Non-pigmented ciliary epithelial cell (primary cell): ENCODE measurements around the gene PSMA7.
"Not testable (repeated sequence)": the region's sequence is repeated elsewhere in the genome, so short reads cannot be mapped to it uniquely, and the experiment has no call there.

ENCODE experiments used
- DNase-seq: peaks from one replicate; pipeline ENCODE4 v3.0.0-alpha.2; 2010; ENCODE audit warnings: low read depth

The PSMA7 gene

DNA sequence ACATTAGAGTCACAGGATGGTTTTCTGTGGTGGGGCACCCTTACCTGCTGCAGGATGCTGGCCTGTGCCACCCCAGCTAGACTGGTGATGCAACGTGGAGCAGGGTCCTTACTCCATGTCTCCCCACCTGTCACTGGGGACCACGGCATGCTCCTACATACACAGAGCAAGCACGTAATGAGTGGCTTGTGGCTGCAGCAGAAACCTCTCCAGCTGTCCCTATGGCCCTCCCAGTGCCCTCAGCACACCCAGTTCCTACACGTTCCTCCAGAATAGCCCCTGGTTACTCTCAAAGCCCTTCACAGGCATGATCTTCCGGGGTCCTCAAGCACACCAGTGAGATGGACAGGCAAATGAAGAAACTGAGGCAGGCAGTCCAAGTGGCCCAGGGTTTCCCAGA is 24.1 kb downstream of the PSMA7 start:
- DNase-seq, result no peak

DNA sequence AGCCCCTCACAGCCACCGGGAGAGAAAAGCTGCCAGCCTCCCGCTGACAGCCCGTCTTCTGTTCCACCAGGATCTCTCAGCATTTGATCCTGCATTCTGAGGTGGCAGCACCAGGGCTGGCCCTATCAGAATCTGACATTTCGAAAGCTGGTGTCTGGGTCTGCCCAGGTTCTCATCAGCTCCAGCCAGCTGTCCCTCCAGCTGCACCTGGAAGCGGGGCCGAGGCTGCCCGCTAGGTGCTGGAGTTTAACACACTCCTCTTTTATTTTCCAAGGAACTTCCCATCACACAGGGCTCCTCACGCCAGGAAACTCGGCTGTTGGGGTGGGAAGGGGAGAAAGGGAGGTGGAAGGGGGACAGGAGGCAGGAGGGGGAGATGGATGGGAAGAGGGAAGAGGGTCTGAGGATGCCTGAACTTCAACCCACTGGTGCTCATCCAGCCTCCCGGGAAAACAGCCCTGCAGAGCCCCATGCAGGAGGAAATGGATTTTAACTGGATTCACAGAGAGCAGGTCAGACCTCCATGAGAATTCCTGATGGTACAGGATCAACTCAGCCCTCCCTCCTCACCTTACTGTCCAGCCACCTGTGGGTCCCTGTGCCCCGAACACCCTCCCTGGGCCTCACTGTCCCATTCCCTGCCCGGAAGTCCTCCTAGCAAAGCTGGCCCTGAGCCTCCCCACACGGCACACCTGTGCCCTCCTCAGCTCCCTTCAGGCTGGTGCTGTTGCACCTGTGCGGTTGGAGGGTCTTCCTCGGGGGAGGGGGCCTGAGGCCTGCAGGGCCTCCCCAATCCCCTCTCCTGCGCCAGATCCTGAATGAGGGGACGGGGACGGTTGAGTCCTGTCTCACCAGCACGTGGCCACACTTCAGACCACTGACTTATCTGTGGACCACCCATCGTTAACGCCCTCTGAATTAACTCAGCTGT is 24.8 kb downstream of the PSMA7 start:
- DNase-seq, result no peak

DNA sequence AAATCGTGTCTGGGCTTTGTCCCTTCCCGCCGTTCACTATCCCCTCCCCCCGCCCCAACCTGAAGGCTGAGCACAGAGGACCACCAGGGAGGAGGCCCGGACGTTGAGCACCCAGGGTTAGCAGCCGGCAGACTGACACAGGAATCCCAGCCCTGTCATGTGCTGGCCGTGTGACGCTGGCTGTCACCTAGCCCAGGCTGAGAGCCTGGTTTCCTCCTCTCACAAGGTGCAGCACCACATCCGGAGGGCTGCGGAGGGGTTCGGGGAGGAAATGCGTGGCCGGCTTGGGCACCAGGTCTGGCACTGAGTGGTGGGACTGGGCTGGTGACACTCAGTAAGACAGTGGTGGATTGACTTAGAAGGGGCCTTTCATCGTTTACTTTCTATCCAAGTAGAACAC is 25.5 kb downstream of the PSMA7 start:
- no peak for DNase-seq

DNA sequence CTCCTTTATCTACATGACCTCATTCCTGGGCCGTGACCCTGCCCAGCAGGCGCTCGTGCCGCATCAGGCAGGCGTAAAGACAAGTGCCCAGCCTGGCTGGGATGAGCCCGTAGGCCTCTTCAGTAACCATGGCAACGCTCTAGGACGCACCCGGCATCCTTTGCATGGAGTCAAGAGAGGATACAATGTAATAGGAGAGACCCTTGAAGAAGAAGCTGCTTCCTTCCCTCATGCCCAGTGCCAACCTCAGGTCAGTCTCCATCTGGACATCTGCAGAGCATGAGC is 25.9 kb downstream of the PSMA7 start:
- DNase-seq, result no peak

DNA sequence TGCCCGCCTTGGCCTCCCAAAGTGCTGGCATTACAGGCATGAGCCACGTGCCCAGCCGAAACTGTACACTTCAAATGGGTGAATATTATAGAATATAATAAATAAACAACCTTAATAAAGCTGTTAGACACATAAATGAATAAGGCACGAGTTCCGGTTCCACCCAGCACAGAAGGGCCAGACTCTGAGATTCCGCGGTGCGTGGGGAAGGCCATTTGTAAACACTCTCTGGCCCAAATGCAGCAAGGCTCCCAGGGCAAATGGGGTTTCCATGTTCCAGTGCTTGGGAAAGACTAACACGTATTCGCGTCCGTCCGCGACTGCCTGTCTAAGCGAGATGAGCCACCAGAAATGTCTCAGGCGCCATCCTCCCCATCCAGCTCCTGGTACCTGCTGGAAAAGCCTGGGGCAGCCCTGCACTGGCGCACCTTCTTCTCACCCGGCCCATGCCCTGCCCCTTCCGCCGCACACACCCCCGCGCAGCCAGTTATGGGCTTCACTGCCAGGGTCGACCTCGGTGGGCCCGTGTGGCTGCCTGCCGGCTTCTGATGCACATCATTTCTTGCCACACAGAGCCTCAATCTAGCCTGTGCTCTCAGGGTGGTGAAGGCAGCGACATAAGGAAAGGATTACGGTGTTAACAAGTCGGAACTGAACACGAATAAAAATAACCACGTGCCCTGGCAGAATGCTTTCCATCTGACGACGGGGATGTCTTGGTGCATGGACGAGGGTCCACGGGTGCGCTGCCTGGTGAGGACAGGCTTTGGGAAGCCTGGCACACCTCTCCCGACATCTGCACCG is 26.4 kb downstream of the PSMA7 start:
- no peak for DNase-seq

DNA sequence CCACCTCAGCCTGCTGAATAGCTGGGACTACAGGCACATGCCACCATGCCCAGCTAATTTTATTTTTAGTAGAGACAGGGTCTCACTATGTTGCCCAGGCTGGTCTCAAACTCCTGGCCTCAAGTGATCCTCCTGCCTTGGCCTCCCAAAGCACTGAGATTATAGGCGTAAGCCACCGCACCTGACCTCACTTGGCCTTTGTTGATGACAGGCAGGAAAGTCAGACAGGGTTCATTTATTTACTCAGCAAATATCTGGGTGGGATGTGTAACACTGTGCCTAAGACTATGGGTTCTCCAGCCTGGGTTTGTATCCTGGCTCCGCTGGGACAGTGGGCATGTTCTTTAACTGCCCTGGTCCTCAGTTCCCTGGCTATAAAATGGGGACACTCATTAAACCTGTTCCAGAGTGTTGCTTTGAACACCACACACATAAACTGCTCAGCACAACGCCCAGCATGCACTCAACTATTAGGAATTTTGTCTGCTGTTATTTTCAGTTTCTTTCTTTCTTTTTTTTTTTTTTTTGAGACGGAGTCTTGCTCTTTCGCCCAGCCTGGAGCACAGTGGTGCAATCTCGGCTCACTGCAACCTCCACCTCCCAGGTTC is 27.3 kb downstream of the PSMA7 start:
- not testable (repeated sequence) for DNase-seq

DNA sequence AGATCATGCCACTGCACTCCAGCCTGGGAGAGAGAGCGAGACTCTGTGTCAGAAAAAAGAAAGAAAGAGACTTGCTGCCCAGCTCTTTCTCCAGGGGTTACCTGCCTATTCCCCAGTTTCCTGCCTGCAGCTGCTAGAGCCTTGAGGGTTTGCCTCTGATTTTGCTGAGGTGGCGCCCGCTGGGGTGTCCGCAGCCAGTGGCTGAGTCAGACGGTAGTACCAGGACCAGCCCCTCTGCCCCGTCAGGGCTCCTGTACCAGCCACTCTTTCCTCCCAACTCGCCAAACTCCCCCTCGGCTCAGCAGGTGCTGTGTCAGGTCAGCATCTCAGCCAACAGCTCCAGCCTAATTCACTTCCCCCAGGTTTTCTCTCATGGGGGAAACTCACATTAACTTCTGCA is 28.3 kb downstream of the PSMA7 start:
- no peak for DNase-seq

DNA sequence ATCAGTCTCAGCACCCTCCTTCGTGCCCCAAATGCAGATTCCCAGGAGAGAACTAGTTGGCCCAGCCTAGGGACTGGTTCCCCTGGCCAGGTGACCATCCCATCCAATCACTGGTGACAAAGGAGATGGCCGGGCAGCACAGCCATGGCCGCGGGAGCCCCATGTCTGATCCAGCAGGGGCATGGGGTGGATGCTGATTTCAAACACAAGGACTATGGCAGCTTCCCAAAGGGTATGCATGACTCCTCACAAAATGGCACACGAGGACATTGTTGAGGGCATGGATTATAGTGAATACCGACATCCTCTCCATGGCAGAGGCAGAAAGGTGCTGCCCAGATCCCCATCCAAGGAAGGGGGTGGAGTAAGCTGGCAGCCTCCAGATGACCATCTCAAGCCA is 30.8 kb downstream of the PSMA7 start:
- DNase-seq, result no peak

DNA sequence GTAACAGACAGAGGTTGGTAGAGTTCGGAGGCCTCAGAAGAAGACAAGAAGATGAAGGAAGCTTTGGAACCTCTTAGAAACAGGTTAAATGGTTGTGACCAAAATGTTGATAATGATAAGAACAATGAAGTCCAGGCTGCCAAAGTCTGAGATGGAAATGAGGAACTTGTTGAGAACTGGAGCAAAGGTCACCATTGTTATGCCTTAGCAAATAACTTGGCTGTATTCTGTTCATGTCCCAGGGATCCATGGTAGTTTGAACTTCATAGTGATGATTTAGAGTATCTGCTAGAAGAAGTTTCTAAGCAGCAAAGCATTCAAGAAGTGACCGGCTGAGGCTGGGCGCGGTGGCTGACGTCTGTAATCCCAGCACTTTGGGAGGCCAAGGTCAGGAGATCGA is 32.0 kb downstream of the PSMA7 start:
- DNase-seq, result no peak

DNA sequence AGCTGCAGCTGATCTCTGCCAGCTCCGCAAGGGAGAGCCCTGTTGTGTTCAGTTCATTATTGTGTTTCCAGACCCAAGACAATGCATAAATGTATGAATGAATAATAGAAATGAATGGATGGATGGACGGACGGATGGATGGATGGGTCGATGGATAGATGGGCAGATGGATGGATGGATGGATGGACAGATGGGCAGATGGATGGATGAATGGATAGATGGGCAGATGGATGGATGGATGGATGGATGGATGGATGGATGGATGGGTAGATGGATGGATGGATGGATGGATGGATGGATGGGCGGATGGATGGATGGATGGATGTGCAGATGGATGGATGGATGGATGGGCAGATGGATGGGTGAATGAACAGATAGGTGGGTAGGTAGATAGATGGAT is 37.6 kb downstream of the PSMA7 start:
- DNase-seq, result no peak

DNA sequence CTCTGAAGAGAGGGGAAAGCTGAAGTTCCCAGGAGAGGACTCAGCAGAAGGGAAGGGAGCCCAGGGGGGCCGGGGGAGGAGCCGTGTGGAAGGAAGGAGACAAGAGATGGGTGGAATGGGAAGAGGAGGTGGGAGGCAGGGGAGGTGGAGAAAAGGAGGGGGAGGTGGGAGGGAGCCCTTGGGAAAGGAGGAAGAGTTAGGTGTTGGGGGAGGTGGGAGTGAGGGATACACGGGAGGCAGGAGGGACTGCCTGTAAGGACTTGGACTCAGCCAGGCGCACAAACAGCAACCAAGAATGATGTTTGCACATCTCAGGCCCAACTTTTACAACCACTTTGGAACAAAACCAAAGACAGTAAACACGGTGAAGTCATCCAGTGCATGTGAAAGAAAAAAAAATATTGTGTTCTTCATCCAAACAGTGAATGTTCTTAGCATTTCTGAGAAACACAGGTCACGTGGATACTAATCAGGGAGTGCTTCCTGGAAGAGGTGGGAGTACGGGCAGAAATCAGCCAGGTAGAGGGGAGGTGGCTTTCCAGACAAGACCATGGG is 38.3 kb downstream of the PSMA7 start:
- DNase-seq, result no peak

DNA sequence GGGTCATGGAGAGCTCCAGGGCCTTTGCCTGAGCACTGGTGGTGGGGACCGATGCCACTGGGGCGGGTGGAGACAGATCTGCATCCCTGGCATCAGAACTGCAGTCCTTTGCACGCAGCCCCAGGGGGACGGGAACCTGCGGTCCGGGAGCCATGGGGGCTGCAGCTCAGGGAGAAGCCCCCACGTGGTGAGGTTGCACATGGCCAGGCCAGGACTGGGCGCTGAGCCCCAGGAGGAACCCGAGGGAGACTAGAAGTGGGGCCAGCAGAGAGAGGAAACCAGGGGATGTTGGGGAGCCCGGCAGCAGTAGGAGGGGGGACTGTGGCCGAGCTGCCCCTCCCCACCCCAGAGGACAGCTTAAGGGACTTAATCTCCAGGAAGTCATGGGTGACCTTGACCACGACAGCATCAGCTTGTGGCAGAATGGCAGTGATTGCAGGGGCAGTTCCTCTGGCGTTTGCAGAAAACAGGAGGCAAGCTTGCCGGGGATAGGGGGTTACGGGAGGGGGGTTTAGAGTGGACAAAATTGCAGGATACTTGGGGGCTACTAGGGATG is 38.9 kb downstream of the PSMA7 start:
- DNase-seq, result no peak

DNA sequence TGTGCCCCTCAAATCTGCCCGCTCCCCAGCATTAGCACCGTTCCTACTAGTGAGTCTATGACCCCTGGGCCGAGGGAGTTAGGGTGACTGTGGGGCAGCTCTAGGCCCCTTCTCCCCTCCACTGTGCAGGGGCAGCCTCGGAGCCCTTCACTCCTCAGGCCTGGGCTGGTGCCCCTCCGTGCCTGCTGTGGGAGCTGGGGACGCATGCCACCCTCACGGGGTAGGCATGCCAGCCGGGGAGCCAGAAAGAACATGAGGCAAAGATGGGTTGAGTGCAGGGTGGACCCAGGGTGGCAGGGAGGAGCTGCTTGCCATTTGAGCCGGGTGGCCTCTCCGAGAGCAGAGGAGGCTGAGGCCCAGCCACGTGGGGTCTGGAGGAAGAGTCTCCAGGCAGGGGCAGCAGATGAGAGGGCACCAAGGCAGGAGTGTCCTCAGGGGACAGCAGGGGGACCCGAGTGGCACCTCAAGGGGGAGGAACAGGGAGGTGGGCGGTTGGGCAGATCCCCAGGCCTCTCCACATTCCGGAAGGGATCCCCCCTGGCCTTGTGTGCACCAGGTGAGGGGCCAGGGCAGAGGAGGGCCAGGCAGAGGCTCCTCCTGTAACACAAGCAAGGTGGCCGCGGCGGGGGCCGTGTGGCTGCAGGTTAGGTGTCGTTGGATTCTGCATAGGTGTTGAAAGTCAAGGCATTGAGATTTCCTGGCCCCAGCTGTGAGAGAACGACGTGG is 39.5 kb downstream of the PSMA7 start:
- no peak for DNase-seq

DNA sequence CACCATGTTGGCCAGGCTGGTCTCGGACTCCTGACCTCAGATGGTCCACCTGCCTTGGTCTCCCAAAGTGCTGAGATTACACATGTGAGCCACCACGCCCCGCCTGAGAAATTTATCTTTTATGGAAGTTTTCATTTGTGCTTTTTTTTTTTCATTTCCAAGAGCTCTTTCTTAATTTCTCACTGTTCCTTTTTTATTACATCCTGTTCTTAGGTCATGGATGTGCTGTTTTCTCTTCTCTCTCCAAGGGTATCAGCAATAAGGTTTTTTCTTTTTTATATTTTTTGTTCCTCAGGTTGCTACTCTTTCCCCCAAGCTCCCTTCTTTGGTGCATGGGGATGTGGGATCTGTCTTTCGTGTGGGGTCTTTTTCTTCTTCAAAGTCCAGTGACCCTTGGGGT is 42.1 kb downstream of the PSMA7 start:
- DNase-seq, result no peak

DNA sequence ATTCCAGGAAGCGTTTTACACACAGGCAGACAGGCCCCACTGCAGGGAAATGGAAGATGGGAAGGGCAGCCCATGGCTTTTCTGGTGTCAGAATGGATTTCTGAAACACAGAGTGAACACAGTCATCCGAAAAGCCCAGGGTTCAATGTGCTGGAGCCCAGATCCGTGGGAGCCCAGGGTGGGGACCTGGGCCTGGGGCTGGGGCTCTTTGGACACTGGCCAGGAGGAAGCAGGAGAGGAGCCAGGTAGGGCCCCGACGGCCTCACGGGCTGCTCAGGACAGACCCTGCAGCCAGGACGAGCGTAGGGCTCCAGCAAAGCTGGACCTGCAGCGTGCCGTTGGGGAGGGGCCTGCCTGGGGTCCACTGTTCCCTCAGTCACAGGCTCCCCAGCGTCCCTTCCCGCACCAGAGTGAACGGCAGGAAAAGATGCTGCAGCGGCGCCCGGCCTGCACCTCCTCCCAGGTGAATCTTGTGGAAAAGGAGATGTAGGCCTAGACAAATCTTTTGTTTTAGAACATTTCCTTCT is 45.2 kb downstream of the PSMA7 start:
- DNase-seq, result no peak

DNA sequence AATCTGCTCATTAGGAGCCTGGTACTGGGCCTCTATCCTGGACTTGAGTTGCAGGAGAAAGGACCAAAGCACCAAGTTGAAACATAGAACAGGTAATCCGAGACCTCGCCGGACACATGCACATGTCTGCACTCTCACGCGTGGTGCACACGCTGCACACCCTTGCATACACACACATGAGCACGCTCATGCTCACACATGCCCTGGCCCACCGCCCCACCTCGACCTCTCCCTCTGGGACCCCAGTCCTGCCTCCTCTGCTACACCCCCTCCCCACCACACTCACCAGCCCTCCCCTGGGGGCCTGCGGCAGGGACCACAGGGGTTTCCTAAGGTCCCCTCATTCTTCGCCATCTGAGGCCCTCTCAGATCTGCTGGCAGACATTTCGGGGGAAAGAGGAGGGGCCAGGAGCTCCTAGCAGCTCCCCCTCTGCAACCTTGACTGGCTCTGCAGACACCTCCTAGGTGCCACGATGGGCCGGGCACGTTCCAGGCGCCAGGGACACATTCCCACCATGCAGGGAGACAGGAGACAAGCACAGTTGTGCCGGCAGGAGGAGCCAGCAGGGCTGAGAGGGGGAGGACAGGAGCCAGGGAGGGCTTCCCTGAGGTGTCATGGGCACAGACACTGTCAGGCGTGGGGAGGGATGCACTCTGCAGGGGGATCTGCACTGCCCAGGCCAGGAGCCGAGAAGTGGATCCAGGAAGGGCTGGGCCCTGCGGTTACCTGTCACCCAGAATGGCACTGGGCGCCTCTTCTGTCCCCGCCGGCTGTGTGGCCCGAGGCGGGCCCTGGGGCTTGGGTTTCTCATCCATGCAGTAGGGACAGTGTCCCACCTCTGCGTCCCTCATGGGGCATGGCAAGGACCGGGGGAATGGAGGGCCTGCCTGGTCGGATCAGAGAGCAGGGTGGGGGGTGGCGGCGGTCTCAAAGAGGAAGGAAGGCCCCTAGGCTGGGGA is 46.5 kb downstream of the PSMA7 start:
- DNase-seq, result no peak

DNA sequence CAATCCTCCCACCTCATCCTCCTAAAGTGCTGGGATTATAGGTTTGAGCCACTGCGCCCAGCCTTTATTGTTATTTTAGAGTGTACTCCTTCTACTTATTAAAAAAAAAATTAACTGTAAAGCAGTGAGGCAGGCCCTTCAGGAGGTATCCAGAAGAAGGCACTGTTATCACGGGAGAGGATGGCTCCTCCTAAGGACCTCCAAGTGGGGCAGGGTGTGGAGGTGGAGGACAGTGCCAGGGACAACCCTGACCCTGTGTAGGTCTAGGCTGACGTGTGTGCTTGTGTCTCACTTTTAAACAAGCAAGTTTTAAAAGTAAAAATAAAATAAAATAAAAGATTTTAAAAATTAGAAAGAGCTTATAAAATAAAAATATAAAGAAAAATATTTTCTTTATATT is 53.8 kb downstream of the PSMA7 start:
- no peak for DNase-seq

DNA sequence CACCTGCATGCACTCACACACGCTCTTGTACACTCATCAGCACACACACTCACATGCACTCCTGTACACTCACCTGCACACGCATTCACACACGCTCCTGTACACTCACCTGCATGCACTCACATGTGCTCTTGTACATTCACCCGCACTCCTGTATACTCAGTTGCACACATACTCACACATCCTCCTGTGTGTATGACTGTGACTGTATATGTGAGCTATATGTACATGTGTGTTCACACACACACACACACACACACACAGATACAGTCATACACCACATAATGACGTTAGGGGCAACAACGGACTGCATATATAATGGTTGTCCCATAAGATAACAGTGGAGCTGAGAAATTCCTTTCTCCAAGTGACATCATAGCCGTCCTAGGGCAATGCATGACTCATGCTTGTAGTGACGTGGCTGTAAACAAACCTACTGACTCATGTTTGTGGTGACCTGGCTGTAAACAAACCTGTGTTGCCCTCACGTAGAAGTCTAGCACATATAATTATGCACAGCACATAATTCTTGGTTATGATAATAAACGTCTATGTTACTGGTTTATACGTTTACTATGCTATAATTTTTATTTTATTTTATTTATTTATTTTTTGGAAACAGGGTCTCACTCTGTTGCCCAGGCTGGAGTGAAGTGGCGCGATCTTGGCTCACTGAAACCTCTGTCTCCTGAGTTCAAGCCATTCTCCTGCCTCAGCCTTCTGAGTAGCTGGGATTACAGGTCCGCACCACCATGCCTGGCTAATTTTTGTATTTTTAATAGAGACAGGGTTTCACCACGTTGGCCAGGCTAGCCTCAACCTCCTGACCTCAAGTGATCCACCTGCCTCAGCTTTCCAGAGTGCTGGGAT is 54.7 kb downstream of the PSMA7 start:
- DNase-seq, result peak; percentile 76

DNA sequence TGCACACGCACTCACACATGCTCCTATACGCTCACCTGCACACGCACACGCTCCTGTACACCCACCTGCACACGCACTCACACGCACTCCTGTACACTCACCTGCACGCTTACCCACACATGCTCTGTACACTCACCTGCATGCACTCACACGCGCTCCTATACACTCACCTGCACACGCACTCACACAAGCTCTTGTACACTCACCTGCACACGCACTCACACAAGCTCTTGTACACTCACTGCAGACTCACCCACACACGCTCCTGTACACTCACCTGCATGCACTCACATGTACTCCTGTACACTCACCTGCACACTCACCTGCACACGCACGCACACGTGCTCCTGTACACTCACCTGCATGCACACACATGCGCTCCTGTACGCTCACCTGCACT is 55.6 kb downstream of the PSMA7 start:
- DNase-seq, result no peak
